Left forelimb (tissue), 1 donor: ENCODE measurements around the gene RELB.
"Not testable (repeated sequence)": the region's sequence is repeated elsewhere in the genome, so short reads cannot be mapped to it uniquely, and the experiment has no call there.

Source experiments
- DNase-seq: peaks from one replicate; pipeline ENCODE4 v3.0.0-alpha.2; 2018; ENCODE audit warnings: low spot score

The RELB gene, protein sequence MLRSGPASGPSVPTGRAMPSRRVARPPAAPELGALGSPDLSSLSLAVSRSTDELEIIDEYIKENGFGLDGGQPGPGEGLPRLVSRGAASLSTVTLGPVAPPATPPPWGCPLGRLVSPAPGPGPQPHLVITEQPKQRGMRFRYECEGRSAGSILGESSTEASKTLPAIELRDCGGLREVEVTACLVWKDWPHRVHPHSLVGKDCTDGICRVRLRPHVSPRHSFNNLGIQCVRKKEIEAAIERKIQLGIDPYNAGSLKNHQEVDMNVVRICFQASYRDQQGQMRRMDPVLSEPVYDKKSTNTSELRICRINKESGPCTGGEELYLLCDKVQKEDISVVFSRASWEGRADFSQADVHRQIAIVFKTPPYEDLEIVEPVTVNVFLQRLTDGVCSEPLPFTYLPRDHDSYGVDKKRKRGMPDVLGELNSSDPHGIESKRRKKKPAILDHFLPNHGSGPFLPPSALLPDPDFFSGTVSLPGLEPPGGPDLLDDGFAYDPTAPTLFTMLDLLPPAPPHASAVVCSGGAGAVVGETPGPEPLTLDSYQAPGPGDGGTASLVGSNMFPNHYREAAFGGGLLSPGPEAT

DNA sequence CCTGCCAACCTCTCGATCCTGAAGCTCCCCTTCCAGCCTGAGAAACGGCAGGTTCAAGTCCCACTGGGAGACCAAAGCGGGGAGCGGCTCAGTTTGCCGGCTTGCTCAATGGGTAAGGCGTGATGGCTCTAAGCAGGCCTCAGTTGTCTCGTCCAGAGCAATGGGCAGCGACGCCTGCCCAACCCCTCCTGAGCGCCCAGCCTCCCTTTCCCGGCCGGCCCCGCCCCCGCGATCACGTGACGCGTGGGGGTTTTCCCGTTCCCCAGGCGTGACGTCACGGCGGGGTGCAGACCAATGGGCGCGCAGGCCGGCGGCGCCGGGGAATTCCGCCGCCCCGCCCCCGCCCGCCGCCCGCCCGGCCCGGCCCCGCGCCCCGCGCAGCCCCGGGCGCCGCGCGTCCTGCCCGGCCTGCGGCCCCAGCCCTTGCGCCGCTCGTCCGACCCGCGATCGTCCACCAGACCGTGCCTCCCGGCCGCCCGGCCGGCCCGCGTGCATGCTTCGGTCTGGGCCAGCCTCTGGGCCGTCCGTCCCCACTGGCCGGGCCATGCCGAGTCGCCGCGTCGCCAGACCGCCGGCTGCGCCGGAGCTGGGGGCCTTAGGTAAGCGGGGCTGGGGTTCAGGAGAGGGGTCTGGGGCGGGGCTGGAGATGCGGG lies at the start of gene RELB:
RELB (plus strand) TSS at position 378 of the 653 bp plus-strand sequence; CDS start at position 494, 116 bp downstream.
- DNase-seq: peak; percentile 96

DNA sequence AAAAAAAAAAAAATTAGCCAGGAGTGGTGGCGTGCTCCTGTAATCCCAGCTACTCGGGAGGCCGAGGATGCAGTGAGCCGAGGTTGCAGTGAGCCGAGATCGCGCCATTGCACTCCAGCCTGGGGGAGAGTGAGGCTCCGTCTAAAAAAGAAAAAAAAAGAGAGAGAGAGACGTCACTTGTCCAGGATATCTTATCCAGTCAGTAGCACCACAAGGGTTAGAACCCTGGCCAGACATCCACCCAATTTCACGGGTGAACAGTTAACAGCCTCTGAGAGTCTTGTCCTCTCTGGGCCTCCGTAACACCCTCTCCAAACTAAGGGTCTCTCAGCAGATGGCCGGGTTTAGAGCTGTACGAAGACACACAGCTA lies 47.0 kb upstream of the RELB start:
- DNase-seq: no peak

DNA sequence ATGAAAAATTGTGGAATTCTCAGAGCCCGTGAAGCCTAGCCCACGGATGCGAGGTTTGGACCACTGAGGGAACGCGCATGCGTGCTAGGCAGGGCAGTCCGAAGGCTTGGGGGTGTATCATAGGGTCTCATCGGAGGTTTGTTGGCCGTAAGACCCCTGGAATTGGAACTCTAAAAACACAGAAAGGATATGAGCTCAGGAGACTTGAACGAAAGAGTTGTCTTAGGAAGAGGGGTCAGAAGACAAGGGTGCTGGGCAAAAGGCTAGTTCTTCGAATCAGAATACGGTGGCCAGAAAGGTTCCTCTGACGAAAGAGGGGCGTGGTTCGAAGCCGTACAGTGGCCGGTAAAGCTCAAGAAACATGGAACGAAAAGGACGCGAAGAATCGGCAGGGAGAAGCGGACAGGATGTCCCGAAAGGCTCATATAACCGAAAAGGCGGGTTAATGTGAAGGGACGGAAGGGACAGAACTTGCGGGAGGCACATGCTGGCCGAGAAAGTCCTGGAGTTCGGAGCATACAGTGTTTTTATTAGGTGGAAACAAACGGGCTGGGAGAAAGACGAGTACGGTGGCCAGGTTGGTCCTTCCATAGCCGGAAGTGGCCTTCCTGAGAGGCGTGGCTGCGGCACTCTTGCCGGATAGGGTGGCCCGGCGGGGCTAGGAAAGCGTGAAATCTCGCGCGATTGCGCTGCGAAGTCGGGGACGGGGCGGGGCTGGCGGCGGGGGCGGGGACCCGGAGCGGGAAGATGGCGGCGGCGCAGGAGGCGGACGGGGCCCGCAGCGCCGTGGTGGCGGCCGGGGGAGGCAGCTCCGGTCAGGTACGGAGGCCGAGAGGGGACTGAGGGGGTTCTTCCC lies 46.4 kb upstream of the RELB start, which contains the start of gene CLPTM1:
CLPTM1 (plus strand) TSS at position 732 of the 856 bp plus-strand sequence; CDS start at position 748, 16 bp downstream.
- DNase-seq: peak; percentile 98

DNA sequence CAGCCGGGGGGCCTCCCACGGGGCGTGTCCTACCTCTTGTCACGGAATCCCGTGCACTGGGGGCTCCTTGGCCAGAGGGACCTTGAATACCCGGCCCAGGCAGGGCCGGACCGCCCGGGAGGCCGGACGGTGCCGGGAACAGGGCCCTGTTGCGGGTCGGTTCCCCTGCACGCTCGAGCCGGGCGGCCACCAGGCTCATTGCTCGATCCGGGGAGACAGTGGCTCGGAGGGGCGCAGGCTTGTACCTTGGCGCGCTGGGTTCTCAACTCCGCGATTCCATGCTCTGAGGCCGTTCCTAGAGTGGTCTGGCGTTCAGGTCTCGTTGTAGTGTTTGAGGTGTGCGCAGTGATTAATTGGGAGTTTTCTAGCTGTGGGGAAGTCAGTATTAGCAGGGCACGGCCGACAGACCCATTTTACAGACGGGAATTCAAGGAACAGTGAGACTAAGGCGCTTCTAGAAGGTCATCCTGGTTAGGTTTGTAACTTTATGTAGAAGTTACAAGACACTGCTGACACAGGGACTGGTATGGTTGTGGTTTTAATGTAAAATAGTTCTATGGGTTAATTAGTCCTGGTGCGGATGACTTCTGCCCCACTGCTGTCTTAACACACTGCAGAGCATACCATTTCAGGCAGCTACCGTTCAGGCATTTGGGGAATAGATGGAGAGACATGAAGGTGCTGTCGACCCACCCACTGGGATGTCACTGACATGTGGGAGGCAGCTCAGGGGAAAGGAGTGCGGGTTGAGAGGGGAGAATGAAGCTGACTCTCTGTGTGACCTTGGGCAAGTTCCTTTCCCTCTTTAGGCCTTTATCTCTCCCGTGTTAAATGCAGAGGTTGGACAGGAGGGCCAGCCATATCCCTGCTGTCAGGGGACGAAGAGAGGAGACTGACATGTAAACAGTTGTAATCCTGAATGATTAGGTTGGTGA lies 45.5 kb upstream of the RELB start:
- peak; percentile 70 for DNase-seq

DNA sequence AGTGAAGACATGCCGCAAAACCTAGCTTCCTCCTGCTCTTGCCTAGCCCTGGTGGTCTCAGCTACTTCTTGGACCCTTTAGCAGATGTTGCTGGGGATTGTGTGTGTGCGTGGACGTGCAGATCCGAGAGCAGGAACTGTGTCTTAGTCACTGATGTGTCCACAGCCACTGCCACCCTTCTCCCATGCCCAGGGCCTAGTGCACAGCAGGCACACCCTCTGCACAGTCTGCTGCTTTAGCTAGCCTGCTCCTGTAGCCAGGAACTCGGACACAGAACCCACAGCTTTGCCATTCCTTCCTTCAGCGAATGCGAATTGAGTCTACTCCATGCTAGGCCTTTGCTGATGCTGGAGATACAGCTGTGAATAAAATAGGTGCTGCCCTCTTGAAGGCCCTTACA lies 43.7 kb upstream of the RELB start:
- no peak for DNase-seq

DNA sequence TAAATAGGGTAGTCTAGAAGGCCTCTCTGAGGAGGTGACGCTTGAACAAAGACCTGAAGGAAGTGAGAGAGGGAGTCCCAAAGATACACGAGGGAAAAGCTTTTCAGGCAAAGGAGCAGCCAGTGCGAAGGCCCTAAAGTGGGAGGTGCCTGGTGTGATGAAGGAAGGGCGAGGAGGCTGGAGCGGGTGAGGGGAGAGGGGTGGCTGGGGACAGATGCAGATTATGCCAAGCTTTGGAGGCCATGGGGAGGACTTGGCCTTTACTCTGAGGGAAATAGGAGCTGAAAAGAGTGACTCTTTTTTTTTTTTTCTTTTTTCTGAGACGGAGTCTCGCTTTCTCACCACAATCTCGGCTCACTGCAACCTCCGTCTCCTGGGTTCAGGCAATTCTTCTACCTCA lies 43.2 kb upstream of the RELB start:
- no peak for DNase-seq

DNA sequence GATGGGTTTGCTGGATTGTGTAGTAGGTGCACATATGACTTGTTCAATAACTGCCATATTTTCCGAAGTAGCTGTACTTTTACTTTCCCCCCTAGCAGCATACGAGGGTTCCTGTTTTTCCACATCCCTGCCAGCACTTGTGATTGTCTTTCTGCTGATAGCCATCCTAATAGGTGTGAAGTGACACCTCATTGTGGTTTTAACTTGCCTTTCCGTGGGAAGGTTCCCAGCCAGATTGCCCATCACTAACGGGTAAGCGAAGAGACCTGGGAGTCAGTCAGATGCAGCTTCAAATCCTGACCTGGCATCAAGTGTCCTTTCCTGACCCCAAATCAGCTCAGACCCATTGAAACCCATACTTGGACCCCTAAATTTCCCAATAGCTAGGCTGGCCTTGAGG lies 41.6 kb upstream of the RELB start:
- DNase-seq: no peak

DNA sequence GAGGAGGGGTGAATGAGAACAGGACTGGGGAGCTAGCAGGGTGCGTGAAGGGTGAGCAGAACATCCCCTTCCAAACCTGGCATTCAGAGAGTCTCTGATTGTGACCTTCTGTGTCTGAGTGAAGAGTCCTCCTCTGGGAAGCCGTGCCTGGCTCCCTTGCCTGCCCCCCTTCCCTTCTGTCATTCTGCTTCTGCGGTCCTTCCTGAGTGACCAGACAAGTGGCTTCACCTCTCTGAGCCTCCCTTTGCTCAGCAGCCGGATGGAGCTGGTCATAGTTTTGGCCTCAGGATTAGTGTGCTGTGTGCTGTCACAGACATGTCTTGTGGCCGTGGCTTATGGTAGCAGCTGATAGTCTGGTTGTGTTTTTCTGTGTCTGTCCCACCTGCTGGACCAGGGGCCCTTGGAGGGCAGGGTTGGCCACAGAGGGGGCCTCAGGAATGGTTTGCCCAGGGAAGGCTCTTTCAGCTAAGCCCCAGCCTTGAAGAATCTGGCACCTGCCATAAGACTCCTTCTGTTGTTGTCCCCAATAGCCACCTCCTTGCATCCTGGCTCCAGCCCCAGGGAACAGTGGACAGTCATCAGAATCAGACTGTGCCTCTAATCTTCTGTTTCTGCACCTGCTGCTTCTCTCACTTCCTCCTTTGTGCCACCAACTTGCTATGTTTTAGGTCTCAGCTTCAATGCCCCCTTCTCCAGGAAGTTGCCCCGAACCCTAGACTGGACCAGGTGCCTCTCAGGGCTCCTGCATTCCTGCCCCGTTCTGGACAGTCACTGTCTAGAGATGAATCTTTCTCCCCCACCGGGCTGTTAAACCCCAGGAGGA lies 40.1 kb upstream of the RELB start:
- DNase-seq: no peak

DNA sequence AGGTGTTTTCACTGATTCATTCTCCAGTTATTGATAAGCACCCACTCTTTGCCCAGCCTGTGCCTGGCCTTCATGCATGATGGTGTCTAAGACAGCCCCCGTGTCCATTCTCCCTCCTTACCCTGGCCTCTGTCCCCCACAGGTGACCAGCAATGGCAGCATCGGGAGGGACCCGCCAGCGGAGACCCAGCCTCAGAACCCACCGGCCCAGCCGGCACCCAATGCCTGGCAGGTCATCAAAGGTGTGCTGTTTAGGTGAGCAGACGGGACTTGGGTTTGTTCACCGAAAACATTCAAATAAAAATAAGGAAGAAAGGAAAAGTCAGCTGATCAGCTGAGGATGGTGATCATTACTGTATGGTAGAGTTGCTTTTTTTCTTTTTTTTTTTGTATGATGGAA lies 39.4 kb upstream of the RELB start:
- DNase-seq: no peak

DNA sequence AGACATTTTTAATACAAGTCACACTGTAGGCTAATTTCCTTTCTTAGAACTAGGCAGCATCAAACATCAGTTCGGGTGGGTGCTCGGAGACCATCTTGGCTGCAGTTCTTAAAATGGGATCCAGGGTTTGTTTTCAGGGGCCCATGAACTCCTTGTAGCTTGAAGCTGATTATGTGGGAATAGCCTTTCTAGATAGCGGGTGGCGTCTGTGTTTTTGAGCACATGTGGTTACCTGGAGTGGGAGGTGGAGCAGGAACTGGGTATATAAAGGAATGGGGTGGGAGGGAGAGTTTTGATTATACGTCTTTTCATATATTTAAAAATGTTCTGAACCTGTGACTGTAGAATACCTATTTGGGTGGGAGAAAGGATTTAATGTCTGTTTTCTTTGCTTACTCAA lies 33.1 kb upstream of the RELB start:
- no peak for DNase-seq

DNA sequence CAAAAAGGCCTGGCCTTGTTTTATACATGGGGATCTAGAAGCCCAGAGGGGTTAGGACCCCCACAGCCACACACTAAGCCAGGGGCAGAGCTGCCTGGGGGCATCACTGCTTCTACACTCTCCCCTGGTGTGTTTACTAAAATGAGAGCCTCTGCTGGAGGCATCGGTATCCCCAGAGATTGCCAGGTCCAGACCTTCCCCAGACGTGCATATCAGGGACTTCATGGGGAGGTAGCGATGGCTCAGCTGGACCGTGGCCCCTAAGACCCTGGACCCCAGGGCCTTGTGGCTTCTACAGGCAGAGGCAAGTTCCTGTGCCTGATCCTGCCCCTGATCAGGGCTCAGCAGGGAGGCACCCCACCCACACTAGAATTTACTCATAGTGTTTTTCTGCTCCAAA lies 32.6 kb upstream of the RELB start:
- DNase-seq: no peak

DNA sequence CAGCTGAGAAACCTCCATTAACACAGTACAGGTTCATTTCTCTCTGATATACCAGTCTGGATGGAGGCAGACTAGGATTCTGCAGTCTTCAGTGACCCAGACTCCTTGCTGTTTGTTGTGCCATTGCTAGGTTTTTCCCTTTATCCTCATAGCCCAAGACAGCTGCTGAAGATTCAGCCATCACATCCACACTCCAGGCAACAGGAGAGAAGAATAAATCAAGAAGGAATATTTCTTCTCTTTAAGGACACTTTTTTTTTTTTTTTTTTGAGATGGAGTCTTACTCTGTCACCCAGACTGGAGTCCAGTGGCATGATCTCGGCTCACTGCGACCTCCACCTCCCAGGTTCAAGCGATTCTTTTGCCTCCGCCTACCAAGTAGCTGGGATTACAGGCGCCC lies 31.8 kb upstream of the RELB start:
- DNase-seq: no peak

DNA sequence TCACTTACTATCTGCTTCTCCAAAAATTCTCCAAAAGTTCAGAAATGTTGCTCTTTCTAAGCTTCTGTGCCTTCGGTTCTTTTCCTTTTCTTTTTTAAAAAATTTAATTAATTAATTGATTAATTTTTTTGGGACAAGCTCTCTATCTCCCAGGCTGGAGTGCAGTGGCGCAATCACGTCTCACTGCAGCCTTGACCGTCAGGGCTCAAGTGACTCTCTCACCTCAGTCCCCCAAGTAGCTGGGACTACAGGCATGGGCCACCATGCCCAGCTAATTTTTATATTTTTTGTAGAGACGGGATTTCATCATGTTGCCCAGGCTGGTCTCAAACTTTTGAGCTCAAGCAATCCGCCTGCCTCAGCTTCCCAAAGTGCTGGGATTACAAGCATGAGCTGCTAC lies 29.8 kb upstream of the RELB start:
- not testable (repeated sequence) for DNase-seq

DNA sequence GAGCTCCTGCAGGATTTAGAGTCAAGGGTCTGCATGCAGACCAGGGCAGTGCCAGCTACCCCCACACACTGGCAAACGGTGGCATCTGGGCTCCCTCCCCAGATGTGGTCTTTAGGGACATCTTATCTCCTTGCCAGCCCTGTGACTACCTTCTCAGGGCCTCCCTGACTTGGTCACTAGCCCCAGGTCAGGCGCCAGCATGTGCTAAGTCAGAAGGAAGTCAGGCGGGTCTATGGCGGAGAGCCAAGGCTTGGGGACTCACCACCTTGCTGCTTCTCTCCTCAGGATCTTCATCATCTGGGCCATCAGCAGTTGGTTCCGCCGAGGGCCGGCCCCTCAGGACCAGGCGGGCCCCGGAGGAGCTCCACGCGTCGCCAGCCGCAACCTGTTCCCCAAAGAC lies 28.5 kb upstream of the RELB start:
- DNase-seq: no peak

DNA sequence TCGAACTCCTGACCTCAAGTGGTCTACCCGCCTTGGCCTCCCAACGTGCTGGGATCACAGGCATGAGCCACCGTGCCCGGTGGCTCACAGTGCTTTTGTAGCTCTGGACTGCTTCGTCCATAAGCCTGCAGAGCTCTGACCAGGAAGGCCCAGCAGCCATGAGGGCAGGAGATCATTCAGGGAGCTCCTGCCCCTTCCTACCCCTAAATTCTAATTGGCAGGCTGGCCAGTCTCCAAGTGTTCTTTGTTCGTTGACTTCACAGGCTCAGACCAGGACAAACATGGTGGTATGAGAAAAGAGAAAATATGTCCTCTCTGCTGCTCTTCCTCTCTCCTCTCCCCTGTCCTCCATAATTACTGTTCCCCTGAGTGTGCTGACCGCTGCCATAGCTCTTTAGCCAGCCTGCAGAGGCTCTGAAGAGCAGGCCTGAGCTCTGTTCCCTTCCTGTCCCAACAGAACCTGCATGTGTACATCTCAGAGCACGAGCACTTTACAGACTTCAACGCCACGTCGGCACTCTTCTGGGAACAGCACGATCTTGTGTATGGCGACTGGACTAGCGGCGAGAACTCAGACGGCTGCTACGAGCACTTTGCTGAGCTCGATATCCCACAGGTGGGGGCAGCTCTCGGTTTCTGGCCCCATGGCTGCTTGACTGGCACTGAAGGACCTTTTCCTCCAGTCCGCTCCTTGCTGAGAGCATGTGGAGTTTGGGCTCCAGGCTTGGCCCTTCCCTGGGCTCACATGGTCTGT lies 27.1 kb upstream of the RELB start:
- no peak for DNase-seq

DNA sequence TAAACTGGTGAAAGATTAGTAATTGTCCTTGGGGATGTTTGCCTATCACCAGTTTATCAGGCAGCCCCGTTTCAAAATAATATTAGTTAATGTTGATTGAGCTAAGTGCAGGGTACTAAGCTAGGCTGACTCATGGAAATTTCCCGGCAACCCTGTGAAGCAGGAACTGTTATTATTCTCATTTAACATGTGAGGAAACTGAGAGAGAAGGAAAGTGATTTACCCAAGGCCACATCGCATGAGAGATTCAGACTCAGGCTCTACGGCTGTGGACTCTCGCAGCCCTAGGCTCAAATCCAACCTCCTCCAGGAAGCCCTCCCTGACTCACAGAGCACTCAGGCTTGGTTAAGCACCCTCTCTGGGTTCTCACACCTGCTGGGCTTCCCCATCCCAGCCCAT lies 26.4 kb upstream of the RELB start:
- DNase-seq: no peak

DNA sequence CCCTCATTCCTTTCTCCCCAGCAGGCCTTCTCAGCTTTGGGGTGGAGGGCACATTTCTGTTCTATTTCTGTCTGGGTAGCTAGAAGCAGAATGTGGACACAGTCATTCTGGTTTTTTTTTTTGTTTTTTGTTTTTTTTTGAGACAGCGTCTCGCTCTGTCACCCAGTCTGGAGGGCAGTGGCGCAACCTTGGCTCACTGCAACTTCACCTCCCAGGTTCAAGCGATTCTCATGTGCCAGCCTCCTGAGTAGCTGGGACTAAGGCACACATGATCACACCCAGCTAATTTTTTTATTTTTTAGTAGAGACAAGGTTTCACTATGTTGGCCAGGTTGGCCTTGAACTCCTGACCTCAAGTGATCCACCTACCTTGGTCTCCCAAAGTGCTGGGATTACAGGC lies 25.8 kb upstream of the RELB start:
- DNase-seq: no peak

DNA sequence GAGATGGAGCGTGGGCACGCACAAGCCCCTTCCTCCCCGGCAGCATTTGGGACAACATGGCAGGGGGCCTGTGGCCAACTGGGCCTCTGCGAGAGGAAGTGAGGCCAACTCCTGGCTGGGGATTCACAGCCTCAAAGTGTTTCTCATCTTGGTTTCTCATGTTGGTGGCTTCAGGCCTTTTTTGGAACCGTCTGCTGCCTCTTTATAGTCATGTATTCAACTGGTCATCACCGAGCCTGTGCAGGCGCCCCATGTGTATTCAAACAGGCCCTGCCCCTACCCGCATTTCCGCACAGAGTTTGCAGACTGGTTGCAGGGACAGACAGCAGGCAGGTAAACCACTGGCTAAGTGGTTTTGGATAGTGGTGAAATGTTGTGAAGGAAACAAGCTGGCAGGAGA lies 17.3 kb upstream of the RELB start:
- no peak for DNase-seq

DNA sequence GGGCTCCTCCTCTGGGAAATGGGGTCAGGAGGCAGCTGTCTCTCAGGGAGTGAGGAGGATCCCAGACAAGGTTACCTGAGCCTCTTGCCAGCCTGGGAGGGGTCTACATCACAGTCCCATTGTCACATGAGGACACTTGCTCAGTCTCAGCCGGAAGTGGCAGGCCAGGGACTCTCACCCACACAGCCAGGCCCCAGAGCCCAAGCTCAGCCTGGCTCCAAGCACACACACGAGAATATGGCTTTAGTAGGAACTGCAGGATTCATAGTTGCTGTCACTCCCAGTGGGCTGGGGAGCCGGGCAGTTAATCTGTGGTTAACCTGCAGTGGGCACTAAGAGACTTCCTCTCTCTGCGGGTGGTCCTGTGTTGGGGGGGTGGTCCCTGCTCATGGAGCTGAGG lies 15.8 kb upstream of the RELB start:
- DNase-seq: no peak

DNA sequence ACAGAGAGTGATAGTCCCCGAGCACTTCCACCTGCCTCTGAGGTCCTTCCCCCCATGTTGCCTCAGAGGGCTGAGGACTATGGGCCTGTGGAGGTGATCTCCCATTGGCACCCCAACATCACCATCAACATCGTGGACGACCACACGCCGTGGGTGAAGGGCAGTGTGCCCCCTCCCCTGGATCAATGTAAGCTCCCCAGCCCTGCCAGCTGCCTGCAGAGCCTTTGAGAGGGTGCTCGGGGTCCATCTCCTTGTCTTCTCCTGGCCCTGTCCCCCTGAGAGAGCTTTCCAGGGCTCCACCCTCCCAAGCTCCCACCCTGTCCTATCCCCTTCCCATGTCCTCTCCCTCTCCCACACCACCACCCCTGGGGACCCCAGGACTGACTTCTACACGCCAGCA lies 14.9 kb upstream of the RELB start:
- DNase-seq: no peak
